HG02970 (cell line): Measurements from ENCODE around the gene DLEU7.

ENCODE experiments used
- ATAC-seq: cut with Tn5 transposase; IDR thresholded peaks from one replicate; pipeline ENCODE4 v1.9.1; 2021; ENCODE audit warnings: mild to moderate bottlenecking, moderate library complexity, moderate number of reproducible peaks; ENCODE audit not compliant: unreplicated experiment, low FRiP score

Gene DLEU7

DNA sequence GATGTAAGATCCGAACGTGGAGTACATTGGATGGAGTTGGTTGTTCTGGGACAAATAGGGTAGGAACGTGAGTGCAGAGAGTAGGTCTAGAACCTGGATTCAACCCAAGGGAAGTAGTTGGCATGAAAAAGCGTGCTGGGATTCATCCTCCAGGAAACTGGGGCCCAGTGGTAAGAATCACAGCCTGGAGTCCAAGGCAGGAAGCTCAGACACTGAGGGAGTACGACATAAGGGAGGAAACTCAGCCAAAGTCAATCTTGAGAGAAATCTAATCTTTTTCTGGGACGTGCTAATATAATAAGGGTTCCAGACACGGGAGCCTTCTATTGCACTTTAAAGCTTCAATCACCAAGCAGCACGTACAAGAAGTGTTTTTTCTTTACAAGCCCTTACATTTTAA, 46.4 kb downstream of the DLEU7 start:
- no peak for ATAC-seq

DNA sequence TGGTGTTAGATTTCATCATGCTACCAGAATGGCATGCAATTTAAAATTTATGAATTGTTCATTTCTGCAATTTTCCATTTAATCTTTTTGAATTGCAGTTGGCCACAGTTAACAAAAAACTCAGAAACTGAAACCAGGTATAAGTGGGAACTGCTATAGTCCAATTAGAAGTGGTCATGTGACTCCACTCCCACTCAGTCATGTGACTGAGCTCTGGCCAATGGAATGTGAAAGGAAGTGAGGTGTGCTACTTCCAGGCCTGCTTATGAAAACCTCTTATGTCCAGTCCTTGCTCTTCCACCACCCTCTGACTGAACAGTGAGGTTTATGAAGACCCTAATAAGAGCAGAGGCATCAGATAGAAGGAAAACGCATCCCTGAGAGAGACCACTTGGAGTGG, 47.0 kb downstream of the DLEU7 start:
- ATAC-seq = no peak

DNA sequence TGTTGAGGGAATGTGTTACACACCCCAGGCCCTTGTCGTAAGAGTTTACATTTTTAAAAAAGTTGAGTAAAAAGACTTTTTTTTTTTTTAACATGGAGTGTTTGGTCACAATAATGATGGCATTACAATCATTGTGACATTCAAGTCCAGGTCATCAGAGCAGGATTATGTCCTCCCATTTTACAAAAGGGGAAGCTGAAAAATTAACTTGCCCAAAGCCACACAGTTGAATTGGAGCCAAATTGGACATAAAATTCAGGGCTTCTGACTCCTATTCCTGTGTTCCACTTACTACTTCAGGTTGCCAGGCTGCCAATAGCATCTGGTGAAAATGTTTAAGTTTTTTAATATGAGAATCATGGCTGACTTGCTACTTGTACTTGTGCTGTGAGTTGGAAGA, 49.3 kb downstream of the DLEU7 start:
- no peak for ATAC-seq

DNA sequence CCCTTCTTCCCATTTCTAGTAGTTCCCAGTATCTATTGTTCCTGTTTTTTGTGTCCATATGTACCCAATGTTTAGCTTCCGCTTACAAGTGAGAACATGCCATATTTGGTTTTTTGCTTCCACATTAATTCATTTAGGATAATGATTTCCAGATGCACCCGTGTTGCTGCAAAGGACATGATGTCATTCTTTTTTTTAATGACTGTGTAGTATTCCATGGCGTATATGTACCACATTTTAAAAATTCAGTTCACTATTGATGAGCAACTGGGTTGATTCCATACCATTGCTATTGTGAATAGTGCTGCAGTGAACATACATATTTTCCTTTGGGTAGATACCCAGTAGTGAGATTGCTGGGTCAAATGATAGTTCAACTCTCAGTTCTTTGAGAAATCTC, 50.5 kb downstream of the DLEU7 start:
- no peak for ATAC-seq

DNA sequence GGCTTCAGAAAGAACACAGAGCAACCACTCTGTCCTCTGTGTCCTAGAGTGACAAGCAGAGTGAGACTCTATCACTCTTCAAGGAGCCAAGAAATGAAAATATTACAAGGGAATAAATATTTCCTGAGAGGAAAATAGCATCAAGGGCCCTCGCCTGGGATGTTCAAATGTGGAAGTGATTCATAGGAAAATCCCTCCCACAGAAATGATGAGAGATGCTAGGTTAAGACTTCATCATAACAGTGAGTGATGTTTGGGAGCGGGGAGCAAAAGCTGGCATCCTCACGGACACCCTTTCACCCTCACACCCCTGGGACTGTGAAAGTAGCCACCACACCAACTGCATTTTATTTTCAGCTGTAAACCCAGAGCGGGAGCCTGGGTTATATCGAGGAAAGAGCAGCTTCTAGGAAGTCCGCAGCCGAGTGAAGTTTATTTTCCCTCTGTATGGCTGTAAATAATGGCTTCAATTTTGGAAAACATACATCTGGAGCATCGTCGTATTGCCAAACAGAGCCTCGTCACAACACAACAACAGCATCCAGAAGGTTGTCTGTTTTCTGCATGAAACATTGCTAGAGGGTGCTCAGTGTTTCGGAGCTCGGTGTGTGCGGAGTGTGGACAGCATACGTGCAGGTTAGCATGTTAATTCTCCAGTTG, 54.8 kb downstream of the DLEU7 start:
- ATAC-seq = no peak

- no peak for ATAC-seq
Measured at GRCh38 chr13:50787316-50788195, 55.9 kb downstream of the DLEU7 start.

GRCh38 chr13:50783717-50784290, 59.7 kb downstream of the DLEU7 start:
- ATAC-seq = no peak

GRCh38 chr13:50783066-50783465, 60.4 kb downstream of the DLEU7 start:
- no peak for ATAC-seq

DNA sequence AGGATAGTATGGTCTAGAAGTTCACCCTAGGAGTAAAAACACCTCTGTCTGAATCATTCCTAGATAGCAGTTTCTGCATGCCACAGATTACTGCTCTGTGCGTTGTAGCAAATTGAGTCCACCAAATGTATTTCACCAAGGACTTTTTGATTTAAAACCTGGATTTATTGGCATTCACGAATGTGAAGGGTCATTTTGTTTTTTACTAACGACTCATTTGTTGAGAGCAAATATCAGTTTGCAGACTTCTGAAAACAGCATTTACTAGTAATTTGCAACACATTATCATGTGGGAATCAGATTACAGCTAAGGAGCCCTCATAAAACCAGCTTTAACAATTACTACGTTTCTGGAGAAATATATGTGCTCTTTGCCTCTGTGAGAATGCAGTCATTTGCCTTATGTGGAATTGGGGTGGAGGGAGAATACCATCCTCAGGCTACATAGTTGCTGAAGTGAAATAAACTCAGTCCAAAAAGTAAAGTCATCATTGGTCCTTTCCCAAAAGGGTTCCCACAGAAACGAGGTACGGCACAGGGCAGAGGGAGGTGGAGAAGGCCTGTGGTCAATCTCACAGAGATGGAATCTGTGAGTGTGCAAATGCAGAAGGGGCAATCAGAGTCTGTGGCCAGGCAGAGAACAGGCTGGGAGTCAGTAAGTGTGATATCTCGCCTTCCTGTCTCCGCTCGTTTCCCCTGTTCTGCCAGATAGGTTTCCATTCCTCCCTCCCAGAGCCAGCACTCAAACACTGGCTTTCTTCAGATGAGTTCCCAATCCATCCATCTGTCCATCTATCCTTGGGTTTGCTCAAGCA, 63.1 kb downstream of the DLEU7 start:
- no peak for ATAC-seq

GRCh38 chr13:50779443-50780200, 63.9 kb downstream of the DLEU7 start:
- no peak for ATAC-seq
